ENCODE results near the gene CNTN5.
"Not testable (repeated sequence)": the region's sequence is repeated elsewhere in the genome, so short reads cannot be mapped to it uniquely, and the experiment has no call there.

The CNTN5 gene

GRCh38 chr11:99281331-99281730 is 260.6 kb downstream of the CNTN5 start:
- DNase-seq = no peak

- DNase-seq = not testable (repeated sequence)
These were observed 277.2 kb downstream of the CNTN5 start for GRCh38 chr11:99297925-99298324.

GRCh38 chr11:99307510-99308088 is 286.9 kb downstream of the CNTN5 start:
- no peak for DNase-seq

- no peak for DNase-seq
These were observed 291.1 kb downstream of the CNTN5 start for GRCh38 chr11:99311870-99312269.

- no peak for DNase-seq
These were observed 296.2 kb downstream of the CNTN5 start for GRCh38 chr11:99316776-99317520.

GRCh38 chr11:99320769-99321290 is 300.1 kb downstream of the CNTN5 start:
- no peak for DNase-seq

GRCh38 chr11:99325847-99326246 is 305.1 kb downstream of the CNTN5 start:
- DNase-seq = no peak

GRCh38 chr11:99327066-99327465 is 306.3 kb downstream of the CNTN5 start:
- no peak for DNase-seq

- no peak for DNase-seq
These were observed 306.8 kb downstream of the CNTN5 start for GRCh38 chr11:99327527-99327926.

- no peak for DNase-seq
These were observed 312.9 kb downstream of the CNTN5 start for GRCh38 chr11:99333621-99334020.

- no peak for DNase-seq
These were observed 322.4 kb downstream of the CNTN5 start for GRCh38 chr11:99343117-99343516.

- DNase-seq = no peak
These were observed 328.5 kb downstream of the CNTN5 start for GRCh38 chr11:99349151-99349673.

- no peak for DNase-seq
These were observed 330.9 kb downstream of the CNTN5 start for GRCh38 chr11:99351624-99352023.

- DNase-seq = no peak
These were observed 331.9 kb downstream of the CNTN5 start for GRCh38 chr11:99352642-99353041.

- no peak for DNase-seq
These were observed 345.8 kb downstream of the CNTN5 start for GRCh38 chr11:99366546-99366945.

GRCh38 chr11:99368583-99368982 is 347.8 kb downstream of the CNTN5 start:
- no peak for DNase-seq

- no peak for DNase-seq
These were observed 349.9 kb downstream of the CNTN5 start for GRCh38 chr11:99370549-99371216.

GRCh38 chr11:99371257-99371656 is 350.5 kb downstream of the CNTN5 start:
- DNase-seq = no peak

- DNase-seq = no peak
These were observed 355.7 kb downstream of the CNTN5 start for GRCh38 chr11:99376463-99376862.

- DNase-seq = no peak
These were observed 363.0 kb downstream of the CNTN5 start for GRCh38 chr11:99383648-99384245.

GRCh38 chr11:99391245-99391644 is 370.5 kb downstream of the CNTN5 start:
- no peak for DNase-seq

- DNase-seq = no peak
These were observed 385.6 kb downstream of the CNTN5 start for GRCh38 chr11:99406345-99406744.

- no peak for DNase-seq
These were observed 389.9 kb downstream of the CNTN5 start for GRCh38 chr11:99410636-99411035.
